SHP77 (cell line): ENCODE measurements around the gene KLHL20.
"Not testable (repeated sequence)": the region's sequence is repeated elsewhere in the genome, so short reads cannot be mapped to it uniquely, and the experiment has no call there.

ENCODE experiments used
- DNase-seq, 2 experiments: peaks; one replicate each; lab custom pipeline; 2025; lab: John Stamatoyannopoulos, UW

KLHL20 gene

GRCh38 chr1:173714759-173715537 lies at the start of gene KLHL20:
KLHL20 (plus strand) TSS chr1:173714981; CDS start chr1:173716044, 1,063 bp downstream.
- peak; percentile 81 to 84 for DNase-seq

GRCh38 chr1:173666646-173667045 lies 48.1 kb upstream of the KLHL20 start:
- no peak for DNase-seq

- DNase-seq, result no peak
These were observed 45.3 kb upstream of the KLHL20 start, which contains the start of gene ANKRD45 for GRCh38 chr1:173669491-173669941. ANKRD45 (minus strand) TSS chr1:173669851; CDS start chr1:173659418, 10,433 bp downstream.

- not testable (repeated sequence) for DNase-seq
These were observed 40.3 kb upstream of the KLHL20 start for GRCh38 chr1:173674496-173674895.

GRCh38 chr1:173680152-173680551 lies 34.6 kb upstream of the KLHL20 start:
- DNase-seq, result not testable (repeated sequence)

GRCh38 chr1:173682184-173682583 lies 32.6 kb upstream of the KLHL20 start:
- DNase-seq, result no peak

- DNase-seq, result not testable (repeated sequence)
These were observed 30.9 kb upstream of the KLHL20 start for GRCh38 chr1:173683838-173684237.

- not testable (repeated sequence) for DNase-seq
These were observed 29.7 kb upstream of the KLHL20 start for GRCh38 chr1:173685121-173685520.

GRCh38 chr1:173688300-173688699 lies 26.5 kb upstream of the KLHL20 start:
- no peak for DNase-seq

GRCh38 chr1:173693238-173693637 lies 21.5 kb upstream of the KLHL20 start:
- no peak for DNase-seq

- DNase-seq, result not testable (repeated sequence)
These were observed 13.5 kb upstream of the KLHL20 start for GRCh38 chr1:173701299-173701698.

- DNase-seq, result no peak
These were observed 12.0 kb upstream of the KLHL20 start for GRCh38 chr1:173702736-173703135.

- no peak for DNase-seq
These were observed 9.7 kb upstream of the KLHL20 start for GRCh38 chr1:173705117-173705516.

- DNase-seq, result no peak
These were observed 6.0 kb upstream of the KLHL20 start for GRCh38 chr1:173708787-173709186.

GRCh38 chr1:173714441-173714758 lies 381 bp upstream of the KLHL20 start:
- DNase-seq, result no peak

- no peak for DNase-seq
These were observed 710 bp downstream of the KLHL20 start for GRCh38 chr1:173715538-173715844.

GRCh38 chr1:173717238-173717637 lies 2.5 kb downstream of the KLHL20 start:
- DNase-seq, result no peak

GRCh38 chr1:173731331-173731730 lies 16.6 kb downstream of the KLHL20 start:
- not testable (repeated sequence) for DNase-seq

- no peak for DNase-seq
These were observed 19.1 kb downstream of the KLHL20 start for GRCh38 chr1:173733912-173734311.

- DNase-seq, result not testable (repeated sequence)
These were observed 21.3 kb downstream of the KLHL20 start for GRCh38 chr1:173736104-173736503.

GRCh38 chr1:173742203-173742886 lies 27.6 kb downstream of the KLHL20 start:
- no peak for DNase-seq

GRCh38 chr1:173744651-173745050 lies 29.9 kb downstream of the KLHL20 start:
- DNase-seq, result no peak

GRCh38 chr1:173749137-173749536 lies 34.4 kb downstream of the KLHL20 start:
- DNase-seq, result no peak
